ENCODE results near the gene IFT172. TPM values are rescaled to one million over a fixed set of nuclear protein-coding genes. Genes with fewer than 3 reads are reported as not detected.

IFT172 gene
- total and polyA plus RNA-seq, 2 donors (not counting 1 experiment from before 2014, with no cell fraction given), result 21.4 to 33.3 TPM

GRCh38 chr2:27451095-27451494 lies 38.4 kb downstream of the IFT172 start:
- CTCF ChIA-PET, result no interaction called here
- H3K9me3 ChIP-seq (ENCODE audit: control extremely low read depth in 1 of 3, control insufficient read depth in 2 of 3, insufficient read depth in 1 of 3, low read length in 2 of 3), result no peaks in the 10 kb centered on the region
- ATAC-seq (ENCODE audit: low read depth), result no peak
- H3K4me2 ChIP-seq (replicated peaks; ENCODE audit: low read depth, low read length, poor library complexity, severe bottlenecking), result no peak overlapping the region
- Mint-ChIP-seq H3K4me1 (no peaks in the 10 kb centered on the region), H3K27me3 (no peaks in the 10 kb centered on the region), H3K27ac (no peak overlapping the region), H3K4me3 (no peak overlapping the region), H3K9me3 (ENCODE audit: insufficient read depth) (no peaks in the 10 kb centered on the region)
- no peak for DNase-seq
- H3K27me3 ChIP-seq (replicated peaks in 1 of 4; ENCODE audit: control extremely low read depth in 1 of 4, control insufficient read depth in 3 of 4, insufficient read depth in 4 of 4, low read length in 3 of 4), result no peaks in the 10 kb centered on the region
- no peak for TF ChIP-seq CTCF (IDR thresholded peaks at IDR 0.05)
- TF ChIP-seq EZH2 (IDR thresholded peaks at IDR 0.05; ENCODE audit: borderline replicate concordance, insufficient read depth, low read depth, low read length, poor library complexity, severe bottlenecking), result no peak
- intact Hi-C loops (cut with micrococcal nuclease), result no loop called here
- POLR2A ChIA-PET, result no interaction called here
- peaks cover 6 to 27% of the 10 kb centered on the region in 2 experiments for H3K36me3 ChIP-seq (replicated peaks in 1 of 2; ENCODE audit: control extremely low read depth in 1 of 2, control insufficient read depth in 1 of 2, extremely low read depth in 1 of 2, insufficient read depth in 2 of 2, low read length in 1 of 2)
- no peaks in the 10 kb centered on the region for H4K20me1 ChIP-seq (ENCODE audit: control insufficient read depth, insufficient read depth, low read length, poor library complexity, severe bottlenecking)
- H3K4me1 ChIP-seq (ENCODE audit: control insufficient read depth in 2 of 2, insufficient read depth in 2 of 2, low read length in 2 of 2), result no peaks in the 10 kb centered on the region
- WGBS (ENCODE audit: insufficient coverage), result 86% methylated on average over 1 of the region's 1 CpG
- no peak overlapping the region for H3K27ac ChIP-seq (ENCODE audit: low read length in 2 of 2)
- no peaks in the 10 kb centered on the region for H3K79me2 ChIP-seq (ENCODE audit: control insufficient read depth, insufficient read depth, low read length)
- no peak overlapping the region for H3K9ac ChIP-seq (ENCODE audit: low read length)
- no peak overlapping the region for H2AFZ ChIP-seq (ENCODE audit: insufficient read depth, low read depth, low read length, poor library complexity, severe bottlenecking)
- no peak overlapping the region for H3K4me3 ChIP-seq (ENCODE audit: control extremely low read depth in 1 of 5, extremely low read depth in 1 of 5, insufficient read depth in 1 of 5, low read depth in 2 of 5, low read length in 4 of 5)

- CTCF ChIA-PET, result interaction anchor here (0.9 kb wide), 1 partner anchor 234 kb away, joined by 5 read pairs; no protein-coding TSS in a partner anchor
- H2AFZ ChIP-seq (ENCODE audit: insufficient read depth, low read depth, low read length, poor library complexity, severe bottlenecking), result no peak overlapping the region
- H3K4me3 ChIP-seq (ENCODE audit: control extremely low read depth in 1 of 5, extremely low read depth in 1 of 5, insufficient read depth in 1 of 5, low read depth in 2 of 5, low read length in 4 of 5), result no peak overlapping the region
- H3K9me3 ChIP-seq (ENCODE audit: control extremely low read depth in 1 of 3, control insufficient read depth in 2 of 3, insufficient read depth in 1 of 3, low read length in 2 of 3), result no peaks in the 10 kb centered on the region
- POLR2A ChIA-PET, result no interaction called here
- DNase-seq, result no peak
- Mint-ChIP-seq H3K4me3 (no peak overlapping the region), H3K9me3 (ENCODE audit: insufficient read depth) (no peaks in the 10 kb centered on the region), H3K27me3 (no peaks in the 10 kb centered on the region), H3K4me1 (peaks cover 1% of the 10 kb centered on the region), H3K27ac (no peak overlapping the region)
- H4K20me1 ChIP-seq (ENCODE audit: control insufficient read depth, insufficient read depth, low read length, poor library complexity, severe bottlenecking), result no peaks in the 10 kb centered on the region
- H3K79me2 ChIP-seq (ENCODE audit: control insufficient read depth, insufficient read depth, low read length), result no peaks in the 10 kb centered on the region
- H3K4me2 ChIP-seq (replicated peaks; ENCODE audit: low read depth, low read length, poor library complexity, severe bottlenecking), result no peak overlapping the region
- H3K27me3 ChIP-seq (replicated peaks in 1 of 4; ENCODE audit: control extremely low read depth in 1 of 4, control insufficient read depth in 3 of 4, insufficient read depth in 4 of 4, low read length in 3 of 4), result no peaks in the 10 kb centered on the region
- TF ChIP-seq EZH2 (IDR thresholded peaks at IDR 0.05; ENCODE audit: borderline replicate concordance, insufficient read depth, low read depth, low read length, poor library complexity, severe bottlenecking), result no peak
- TF ChIP-seq CTCF (IDR thresholded peaks at IDR 0.05), result no peak
- WGBS (ENCODE audit: insufficient coverage), result 93% methylated on average over 2 of the region's 3 CpGs
- intact Hi-C loops (cut with micrococcal nuclease), result loop anchor here (10.0 kb wide), 1 partner anchor 236 kb away; no protein-coding TSS in a partner anchor
- ATAC-seq (ENCODE audit: low read depth), result no peak
- no peaks in the 10 kb centered on the region for H3K4me1 ChIP-seq (ENCODE audit: control insufficient read depth in 2 of 2, insufficient read depth in 2 of 2, low read length in 2 of 2)
- no peak overlapping the region for H3K27ac ChIP-seq (ENCODE audit: low read length in 2 of 2)
- H3K9ac ChIP-seq (ENCODE audit: low read length), result no peak overlapping the region
- H3K36me3 ChIP-seq (replicated peaks in 1 of 2; ENCODE audit: control extremely low read depth in 1 of 2, control insufficient read depth in 1 of 2, extremely low read depth in 1 of 2, insufficient read depth in 2 of 2, low read length in 1 of 2), result peaks cover 1 to 22% of the 10 kb centered on the region in 2 experiments
Measured at GRCh38 chr2:27448381-27448780, 41.2 kb downstream of the IFT172 start.

Measured in B cell (primary cell).